H1 (cell line): ENCODE measurements around the gene GRIK4.

Source experiments
- BRCA1 ChIP-seq: IDR thresholded peaks from 2 replicates; pipeline ENCODE4 v1.6.1; 2012; ENCODE audit warnings: low read depth, low read length, improper control_type of control experiment
- TF ChIP-seq, protein P1 (sequence below), 3 experiments: IDR thresholded peaks; 1 replicate in 2 of 3; 2 replicates in 1 of 3; pipeline versions ENCODE4 v1.5.1 to v1.6.1; 2011; ENCODE audit warnings: low read length in 3 of 3, mild to moderate bottlenecking in 3 of 3, inconsistent platforms in 2 of 3, low read depth in 1 of 3, moderate library complexity in 1 of 3; ENCODE audit not compliant: insufficient read depth in 1 of 3; ENCODE audit errors: control extremely low read depth in 1 of 3

- TF ChIP-seq, protein P1, sequence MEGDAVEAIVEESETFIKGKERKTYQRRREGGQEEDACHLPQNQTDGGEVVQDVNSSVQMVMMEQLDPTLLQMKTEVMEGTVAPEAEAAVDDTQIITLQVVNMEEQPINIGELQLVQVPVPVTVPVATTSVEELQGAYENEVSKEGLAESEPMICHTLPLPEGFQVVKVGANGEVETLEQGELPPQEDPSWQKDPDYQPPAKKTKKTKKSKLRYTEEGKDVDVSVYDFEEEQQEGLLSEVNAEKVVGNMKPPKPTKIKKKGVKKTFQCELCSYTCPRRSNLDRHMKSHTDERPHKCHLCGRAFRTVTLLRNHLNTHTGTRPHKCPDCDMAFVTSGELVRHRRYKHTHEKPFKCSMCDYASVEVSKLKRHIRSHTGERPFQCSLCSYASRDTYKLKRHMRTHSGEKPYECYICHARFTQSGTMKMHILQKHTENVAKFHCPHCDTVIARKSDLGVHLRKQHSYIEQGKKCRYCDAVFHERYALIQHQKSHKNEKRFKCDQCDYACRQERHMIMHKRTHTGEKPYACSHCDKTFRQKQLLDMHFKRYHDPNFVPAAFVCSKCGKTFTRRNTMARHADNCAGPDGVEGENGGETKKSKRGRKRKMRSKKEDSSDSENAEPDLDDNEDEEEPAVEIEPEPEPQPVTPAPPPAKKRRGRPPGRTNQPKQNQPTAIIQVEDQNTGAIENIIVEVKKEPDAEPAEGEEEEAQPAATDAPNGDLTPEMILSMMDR (IDR thresholded peaks at IDR 0.05; ENCODE audit: control extremely low read depth in 1 of 3, insufficient read depth in 1 of 3, low read depth in 1 of 3, low read length in 3 of 3), result no peak
- TF ChIP-seq BRCA1, result no peak
Observed at GRCh38 chr11:120526241-120526640, 14.7 kb downstream of the GRIK4 start.
